Posterior vena cava (tissue), 2 donors: ENCODE measurements around the gene C22orf23. TPM values are rescaled to one million over a fixed set of nuclear protein-coding genes. Genes with fewer than 3 reads are reported as not detected.

ENCODE experiments used
- DNase-seq: peaks from one replicate; pipeline ENCODE4 v3.0.0-alpha.2; 2020; ENCODE audit warnings: low spot score
- intact Hi-C, 2 donors: fragments of 100-400 bp; cut with DNase I; formaldehyde crosslinking; loops; one replicate each; pipeline versions ENCODE4 v1.14.1 to v1.14.2; 2022 to 2023
- long read RNA-seq, 2 donors: library from polyadenylated mRNA; unstranded; transcript quantifications; one replicate each; pipeline ENCODE4 v2.0.0, GENCODE V29; 2020 to 2021
- total RNA-seq, 2 donors: library from RNA; stranded (reverse); fragmentation: NEBNext Ultra II Directional; extraction: Animal tissue kit (Norgen Biotek cat#: 25700); gene quantifications; one replicate each; pipeline ENCODE4 v1.2.1, GENCODE V29; 2021
- donor health status: DM: yes; HTN: yes; CAD: no.
- donor health status: DM: yes; HTN: yes; CAD: no.

C22orf23 gene
- under 1 TPM; 0.32 to 0.33 TPM for total RNA-seq
- long read RNA-seq, donor 1, partial matches to known transcripts: 0 of 6 reads
- long read RNA-seq, donor 1, other reads (novel, unspliced or antisense): 6 of 6 reads
- long read RNA-seq, donor 2, partial matches to known transcripts: 0 of 3 reads
- long read RNA-seq, donor 2, other reads (novel, unspliced or antisense): 3 of 3 reads

DNA sequence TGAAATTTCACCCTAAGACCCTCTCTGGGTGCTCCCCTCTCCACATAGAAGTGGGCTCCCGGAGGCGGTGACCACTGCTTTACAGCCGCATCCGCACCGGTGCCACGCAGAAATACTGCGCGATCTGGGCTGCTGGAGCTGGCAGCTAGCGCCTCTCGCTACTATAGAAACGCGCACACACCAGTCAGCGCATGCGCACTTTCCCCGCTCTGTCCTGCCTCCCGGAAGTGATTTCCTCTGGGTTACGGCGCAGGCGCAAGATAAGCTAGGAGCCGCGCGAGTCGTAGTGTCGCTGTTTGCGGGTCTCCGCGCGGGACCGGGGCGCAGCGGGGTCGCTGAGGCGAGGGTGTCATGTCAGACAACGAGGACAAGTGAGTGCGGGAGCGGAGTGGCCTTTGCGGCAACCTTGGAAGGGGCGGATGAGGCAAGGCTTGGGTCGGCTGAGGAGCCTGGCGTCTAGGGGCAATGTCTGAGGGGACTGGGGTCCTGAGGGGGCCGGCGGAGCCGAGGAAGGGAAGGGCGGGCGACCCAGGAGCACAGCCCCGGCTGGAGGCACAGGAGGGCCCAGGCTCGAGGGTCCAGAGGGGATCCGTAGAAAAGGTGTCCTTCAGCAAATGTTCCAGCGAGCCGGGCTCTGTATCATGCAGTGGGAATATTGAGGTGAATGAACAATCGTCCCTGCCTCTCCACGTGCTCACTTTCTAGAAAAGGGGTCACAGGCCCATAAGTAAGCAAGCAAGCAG lies at the start of gene C22orf23, which contains the start of gene POLR2F:
Gene C22orf23, minus strand, starts transcription at position 165 of the 743 bp plus-strand sequence. CDS start 452 bp downstream, outside the sequence.
Gene POLR2F, plus strand, starts transcription at position 263 of the 743 bp plus-strand sequence. Its CDS starts 89 bp downstream, at position 352.
- peak; percentile 100 for DNase-seq
- intact Hi-C loops: no loop called here

- no peak for DNase-seq
- intact Hi-C loops: no loop called here
These were observed 46.4 kb upstream of the C22orf23 start for GRCh38 chr22:37999640-38000272.

DNA sequence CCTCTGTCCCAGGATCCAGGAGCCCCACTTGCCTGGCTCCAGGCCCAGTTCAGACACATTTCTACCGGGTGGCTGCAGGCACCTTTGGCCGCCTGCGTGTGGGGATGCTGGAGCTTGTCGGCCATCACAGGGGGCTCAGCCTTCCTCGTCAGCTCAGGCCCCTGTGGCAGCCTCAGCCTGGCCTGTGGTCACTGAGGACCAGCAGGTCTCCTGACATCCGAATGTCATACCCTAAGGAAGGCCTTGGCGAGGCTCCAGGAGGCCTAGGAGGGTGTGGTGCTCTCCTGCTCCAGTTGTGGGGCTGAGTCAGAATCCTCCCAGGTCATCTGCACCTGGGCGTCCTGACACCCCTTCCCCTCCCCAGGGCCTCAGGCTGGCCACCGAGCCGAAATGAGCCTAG lies 45.8 kb upstream of the C22orf23 start:
- intact Hi-C loops: no loop called here
- DNase-seq: no peak

DNA sequence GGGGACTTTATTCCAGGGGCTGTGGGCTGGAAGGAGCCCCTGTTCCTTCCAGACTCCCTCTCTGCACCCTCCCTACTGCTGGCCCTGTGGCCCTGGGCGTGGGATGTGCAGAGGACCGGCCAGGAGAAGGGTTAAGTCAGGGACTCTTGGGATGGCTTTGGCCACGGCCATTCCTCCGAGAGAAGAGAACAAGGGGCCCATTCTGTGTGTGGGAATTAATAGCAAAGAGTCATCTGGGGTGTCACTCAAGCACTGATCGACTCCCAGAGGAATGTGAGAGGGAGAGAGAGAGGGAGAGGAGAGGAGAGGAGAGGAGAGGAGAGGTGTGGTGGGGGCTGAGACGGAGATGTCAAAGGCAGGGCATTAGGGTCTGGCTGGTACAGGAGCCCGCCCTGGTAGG lies 45.1 kb upstream of the C22orf23 start:
- intact Hi-C loops: no loop called here
- no peak for DNase-seq

DNA sequence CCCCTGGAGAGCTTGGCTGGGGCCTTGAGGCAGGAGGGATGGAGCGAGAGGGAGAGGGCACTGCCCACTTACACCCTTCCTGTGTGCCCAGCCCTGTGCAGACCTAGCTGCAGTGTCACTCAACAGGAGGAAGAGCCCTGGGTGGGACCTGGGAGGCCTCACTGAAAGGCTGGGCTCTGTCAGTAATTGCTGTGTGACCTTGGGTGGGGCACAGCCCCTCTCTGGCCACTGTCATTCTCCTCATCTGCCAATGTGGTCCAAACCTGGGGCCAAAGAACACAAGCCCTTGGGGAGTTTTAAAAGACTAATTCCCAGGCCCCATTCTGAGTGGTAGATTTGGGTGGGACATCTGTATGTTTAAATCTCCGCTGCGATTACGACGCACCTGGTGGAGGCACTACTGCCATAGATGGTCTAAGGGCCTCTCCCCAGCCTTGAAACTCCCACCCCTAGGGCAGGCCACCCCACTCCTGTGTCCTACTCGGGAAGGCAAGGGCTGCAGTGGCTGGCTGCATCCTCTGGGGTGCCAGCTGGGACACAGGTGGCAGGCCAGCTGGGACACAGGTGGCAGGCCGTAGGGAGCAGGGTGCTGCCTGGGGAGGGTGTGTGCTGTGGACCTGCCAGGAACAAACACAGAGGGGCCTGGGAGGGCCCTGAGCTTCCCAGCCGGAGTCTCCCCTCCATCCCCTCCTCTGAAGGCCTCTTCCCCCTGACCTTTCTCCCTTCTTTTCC lies 43.3 kb upstream of the C22orf23 start:
- intact Hi-C loops: no loop called here
- no peak for DNase-seq

DNA sequence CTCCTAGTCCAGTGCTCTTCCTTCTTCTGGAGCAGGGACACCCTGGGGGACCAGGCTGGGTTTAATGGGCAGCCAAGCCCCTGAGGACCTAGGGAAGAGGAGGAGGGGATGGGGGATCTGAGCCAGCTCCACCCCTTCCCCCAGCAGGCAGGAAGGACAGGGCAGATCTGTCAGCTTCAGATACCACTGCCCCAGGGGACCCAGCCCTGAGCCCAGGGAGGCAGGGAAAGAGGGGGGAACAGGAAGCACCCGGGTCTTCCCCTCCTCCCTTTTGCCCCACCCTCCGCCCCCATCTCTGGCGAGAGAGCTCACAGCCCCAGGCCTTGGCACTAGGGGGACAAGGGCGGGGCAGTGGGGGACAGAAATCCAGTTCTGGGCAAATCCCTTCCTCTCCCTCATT lies 42.7 kb upstream of the C22orf23 start:
- DNase-seq: no peak
- intact Hi-C loops: no loop called here

DNA sequence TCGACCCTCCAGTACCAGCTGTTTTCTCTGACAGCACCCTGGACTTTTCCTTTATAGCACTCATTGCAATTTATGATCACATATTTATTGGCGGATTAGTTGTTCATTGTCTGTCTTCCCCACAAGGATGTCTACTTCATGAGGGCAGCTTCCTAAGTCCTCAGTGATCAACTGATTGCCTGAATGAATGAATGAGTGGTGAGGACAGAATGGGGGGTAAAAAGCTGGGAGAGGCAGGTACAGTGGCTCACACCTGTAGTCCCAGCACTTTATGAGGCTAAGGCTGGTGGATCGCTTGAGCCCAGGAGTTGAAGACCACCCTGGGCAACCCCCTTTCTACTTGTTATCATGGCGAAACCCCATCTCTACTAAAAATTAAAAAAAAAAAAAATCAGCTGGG lies 42.1 kb upstream of the C22orf23 start:
- intact Hi-C loops: no loop called here
- DNase-seq: no peak

GRCh38 chr22:37994982-37995381 lies 41.6 kb upstream of the C22orf23 start:
- intact Hi-C loops: no loop called here
- DNase-seq: no peak

GRCh38 chr22:37994049-37994448 lies 40.6 kb upstream of the C22orf23 start:
- intact Hi-C loops: no loop called here
- no peak for DNase-seq

DNA sequence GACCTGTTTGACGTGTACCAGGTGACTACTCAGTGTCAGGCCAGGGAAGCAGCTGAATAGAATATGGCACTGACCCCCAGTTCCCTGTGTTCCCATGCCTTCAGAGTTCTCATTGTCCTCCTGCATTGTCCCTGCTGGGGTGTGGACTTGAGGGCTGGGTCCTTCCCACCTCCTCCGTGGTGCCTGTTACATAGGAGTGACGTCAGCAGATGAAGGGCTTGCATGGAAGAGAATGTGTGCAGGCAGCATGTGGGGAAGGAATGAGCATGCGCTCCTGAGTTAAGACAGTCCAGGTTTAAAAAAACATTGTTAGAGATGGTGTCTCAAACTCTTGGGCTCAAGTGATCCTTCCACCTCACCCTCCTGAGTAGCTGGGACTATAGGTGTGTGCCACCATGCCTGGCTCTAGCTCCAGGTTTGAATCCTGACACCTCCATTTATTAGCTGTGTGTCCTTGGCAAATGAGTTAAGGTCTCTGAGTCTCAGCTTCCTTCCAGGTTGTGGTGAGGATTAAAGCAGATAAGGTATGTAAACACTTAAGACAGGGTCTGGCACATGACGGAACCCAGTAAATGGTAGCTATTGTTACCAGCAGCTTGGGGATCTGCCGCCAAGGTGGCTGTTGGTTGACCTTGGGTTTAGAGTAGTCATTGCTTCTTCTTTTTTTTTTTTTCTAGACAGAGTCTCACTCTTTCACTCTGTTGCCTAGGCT lies 38.5 kb upstream of the C22orf23 start:
- DNase-seq: no peak
- intact Hi-C loops: no loop called here

- DNase-seq: no peak
- intact Hi-C loops: no loop called here
These were observed 37.5 kb upstream of the C22orf23 start for GRCh38 chr22:37990862-37991261.

- intact Hi-C loops: no loop called here
- no peak for DNase-seq
These were observed 36.9 kb upstream of the C22orf23 start for GRCh38 chr22:37990301-37990700.

- no peak for DNase-seq
- intact Hi-C loops: no loop called here
These were observed 36.0 kb upstream of the C22orf23 start for GRCh38 chr22:37989146-37990045.

GRCh38 chr22:37986371-37986770 lies 33.0 kb upstream of the C22orf23 start:
- DNase-seq: no peak
- intact Hi-C loops: no loop called here

DNA sequence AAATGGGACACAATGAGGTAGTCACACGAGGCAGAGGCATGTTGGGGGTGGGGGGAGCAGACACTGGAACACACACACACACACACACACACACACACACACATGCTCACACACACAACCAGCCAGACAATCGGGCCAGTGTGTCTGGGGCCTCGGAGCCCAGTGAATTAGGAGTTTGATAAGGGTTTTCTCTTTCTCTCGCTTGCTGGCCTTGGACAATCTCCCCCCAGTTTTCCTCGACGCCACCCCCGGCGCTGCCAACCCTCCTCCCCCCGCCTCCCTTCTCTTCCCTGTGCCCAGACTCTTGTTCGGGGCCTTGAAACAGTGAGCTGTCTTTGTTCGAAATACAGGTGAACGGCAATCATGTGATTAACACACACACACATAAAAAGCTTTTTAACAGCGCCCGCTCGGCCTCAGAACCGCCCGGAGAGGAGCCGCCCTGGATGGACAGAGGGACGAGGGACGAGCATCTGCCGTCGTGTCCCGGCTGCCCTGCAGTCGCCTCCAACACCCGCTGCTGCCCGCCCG lies 32.4 kb upstream of the C22orf23 start:
- intact Hi-C loops: no loop called here
- DNase-seq: no peak

DNA sequence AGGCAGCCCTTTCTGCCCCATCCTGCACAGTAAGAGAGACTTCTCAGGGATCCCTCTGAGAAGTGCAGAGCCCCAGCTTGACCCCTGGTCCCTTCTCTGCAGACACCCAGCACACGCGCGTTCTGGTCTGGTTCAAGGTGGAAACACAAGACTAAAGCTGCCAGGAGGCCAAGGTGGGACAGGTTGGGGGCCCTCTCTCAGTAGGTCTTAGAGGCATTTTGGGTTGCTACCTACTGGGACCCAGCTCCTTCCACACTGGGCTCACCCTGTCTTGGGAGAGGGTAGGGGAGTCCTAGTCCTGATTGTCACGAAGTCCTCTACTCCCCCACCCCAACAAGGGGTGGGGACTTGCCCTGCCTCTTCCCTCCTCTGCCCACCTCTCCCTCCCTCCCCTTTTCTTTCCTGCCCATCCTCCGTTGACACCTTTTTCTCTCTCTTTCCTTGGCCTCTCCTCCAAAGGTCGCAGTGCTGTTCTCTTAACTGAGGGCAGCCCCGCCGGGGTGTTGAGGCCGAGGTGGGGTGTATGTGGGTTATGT lies 31.7 kb upstream of the C22orf23 start:
- no peak for DNase-seq
- intact Hi-C loops: no loop called here

DNA sequence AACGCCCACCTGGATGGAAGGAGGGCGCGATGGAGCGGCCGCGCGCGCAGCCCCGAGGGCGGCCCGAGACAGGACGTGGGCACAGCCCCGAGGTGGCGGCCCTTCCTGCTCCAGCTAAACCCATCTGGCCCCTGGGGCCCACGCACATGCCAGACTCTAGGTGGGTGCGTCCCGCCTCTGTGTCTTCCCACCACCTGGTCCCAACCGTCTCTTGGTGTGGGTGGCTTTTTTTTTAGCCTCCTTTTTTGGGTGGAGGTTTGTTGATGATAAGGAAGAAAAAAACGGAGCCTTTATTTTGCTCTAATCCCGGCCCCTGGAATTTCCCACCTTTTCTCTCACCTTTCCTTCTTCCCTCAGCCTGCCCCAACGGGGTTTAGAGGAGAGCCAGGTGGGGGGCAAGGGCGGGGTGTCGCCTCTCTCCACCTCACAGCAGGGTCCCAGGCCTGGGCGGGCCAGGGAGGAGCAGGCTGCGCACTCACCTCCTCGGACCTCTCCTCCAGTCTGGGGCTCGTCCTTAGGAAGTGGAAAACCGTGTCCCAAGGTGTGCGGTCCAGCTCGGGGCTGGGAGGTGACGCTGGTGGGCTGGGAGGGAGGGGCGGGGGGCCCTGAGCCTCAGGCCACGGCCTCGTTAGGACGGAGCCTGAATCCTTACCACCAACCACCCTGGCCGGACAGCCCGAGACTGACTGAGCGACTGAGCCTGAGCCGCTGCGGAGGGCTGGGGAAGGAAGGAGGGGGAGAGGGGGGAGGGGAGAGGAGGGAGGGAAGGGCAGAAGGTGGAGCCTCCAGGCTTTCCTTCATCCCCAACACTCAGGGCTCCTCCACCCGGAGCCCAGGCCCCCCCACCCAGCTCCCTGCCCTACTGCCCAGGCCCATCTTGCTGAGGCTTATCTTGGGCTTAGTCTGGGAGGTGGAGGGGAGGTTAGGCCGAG lies 30.7 kb upstream of the C22orf23 start, which contains the start of gene SOX10:
Gene SOX10, minus strand, starts transcription at position 696 of the 932 bp plus-strand sequence. CDS start 771 bp downstream, outside the sequence.
- no peak for DNase-seq
- intact Hi-C loops: no loop called here
